K562 (cell line): ENCODE data around the gene B4GALNT2. TPM values are rescaled to one million over a fixed set of nuclear protein-coding genes. Genes with fewer than 3 reads are reported as not detected.

Experiments used
- BRF1 ChIP-seq: IDR thresholded peaks from 3 replicates; pipeline ENCODE4 v1.6.1; 2011; ENCODE audit warnings: borderline replicate concordance, mild to moderate bottlenecking; ENCODE audit not compliant: insufficient read length; ENCODE audit errors: extremely low read depth
- FOS ChIP-seq: IDR thresholded peaks from 3 replicates; pipeline ENCODE4 v1.6.1; 2011; ENCODE audit not compliant: insufficient read length; ENCODE audit errors: extremely low read depth
- GABPB2 ChIP-seq: fragments of 250-450 bp; sonication (Bioruptor Pico); conservative IDR thresholded peaks from 2 replicates; pipeline ENCODE4 v1.5.1; 2021; ENCODE audit warnings: mild to moderate bottlenecking
- HCFC1 ChIP-seq: IDR thresholded peaks from 2 replicates; pipeline ENCODE4 v1.6.1; 2012; ENCODE audit warnings: low read depth, low read length, improper control_type of control experiment
- HEY1 ChIP-seq: fragments of 250-450 bp; sonication (Bioruptor Pico); IDR thresholded peaks from 2 replicates; pipeline ENCODE4 v1.5.0; 2020; ENCODE audit warnings: mild to moderate bottlenecking, moderate library complexity, borderline replicate concordance
- KLF13 ChIP-seq: fragments of 450-650 bp; IDR thresholded peaks from 2 replicates; pipeline ENCODE4 v1.6.1; 2016; ENCODE audit warnings: missing genetic modification characterization, low read depth, mild to moderate bottlenecking, missing compliant biosample characterization, moderate library complexity, borderline replicate concordance
- MAFK ChIP-seq: IDR thresholded peaks from 2 replicates; pipeline ENCODE4 v1.6.1; 2011; ENCODE audit warnings: low read length, improper control_type of control experiment
- POU5F1 ChIP-seq: fragments of 150-350 bp; IDR thresholded peaks from 2 replicates; pipeline ENCODE4 v1.6.1; 2014; ENCODE audit warnings: borderline replicate concordance, low read length, low read depth, mild to moderate bottlenecking; ENCODE audit not compliant: partially characterized antibody
- REST ChIP-seq, 2 experiments: fragments of 450-650 bp; formaldehyde crosslinking in 1 of 2; IDR thresholded peaks; 2 replicates each; pipeline versions ENCODE4 v1.4.0 to v1.6.1; 2014 to 2020; ENCODE audit warnings: mild to moderate bottlenecking in 2 of 2, borderline replicate concordance in 1 of 2, low read depth in 1 of 2
- SMAD2 ChIP-seq: fragments of 150-350 bp; IDR thresholded peaks from 2 replicates; pipeline ENCODE4 v1.6.1; 2014; ENCODE audit warnings: low read depth, mild to moderate bottlenecking, low read length
- polyA plus RNA-seq, 8 experiments: library from polyadenylated mRNA; depleted of rRNA in 4 of 8; stranded (reverse) in 5 of 8; unstranded in 3 of 8; fragments of >200 nt; fragmentation: Nextera tagmentation in 2 of 8; fragmentation: Illumina TruSeq in 1 of 8; extraction: Ambion mirVana in 2 of 8; extraction: Trizol in 1 of 8; gene quantifications; 2 replicates each; pipeline versions ENCODE4 v1.2.1 to v1.2.3, GENCODE V29; 2011 to 2014; ENCODE audit warnings: inconsistent platforms in 1 of 8, missing spikeins in 1 of 8
- total RNA-seq, 7 experiments: library from RNA; depleted of rRNA in 6 of 7; stranded (reverse); fragments of >200 nt in 6 of 7; fragmentation: Illumina TruSeq in 2 of 7; extraction: Trizol in 2 of 7; gene quantifications; 2 replicates each; pipeline versions ENCODE4 v1.2.1 to v1.2.3, GENCODE V29; 2011 to 2021; ENCODE audit warnings: low replicate concordance in 1 of 7
- TF ChIP-seq, protein P1 (sequence below): fragments of 250-450 bp; sonication (Bioruptor Pico); IDR thresholded peaks from 2 replicates; pipeline ENCODE4 v1.5.1; 2021; ENCODE audit warnings: mild to moderate bottlenecking
- TF ChIP-seq, protein P2 (sequence below): IDR thresholded peaks from 2 replicates; pipeline ENCODE4 v1.6.1; 2012; ENCODE audit warnings: low read depth, low read length, improper control_type of control experiment, borderline replicate concordance
- TF ChIP-seq, protein P3 (sequence below): sonication (generic); formaldehyde crosslinking; IDR thresholded peaks from 2 replicates; pipeline ENCODE4 v1.8.1; 2022; ENCODE audit warnings: missing genetic modification reagents

B4GALNT2 gene
- total and polyA plus RNA-seq, 9 of the 15 experiments (the other 6 are each of a cell fraction or from before 2014, with no cell fraction given), result not detected

DNA sequence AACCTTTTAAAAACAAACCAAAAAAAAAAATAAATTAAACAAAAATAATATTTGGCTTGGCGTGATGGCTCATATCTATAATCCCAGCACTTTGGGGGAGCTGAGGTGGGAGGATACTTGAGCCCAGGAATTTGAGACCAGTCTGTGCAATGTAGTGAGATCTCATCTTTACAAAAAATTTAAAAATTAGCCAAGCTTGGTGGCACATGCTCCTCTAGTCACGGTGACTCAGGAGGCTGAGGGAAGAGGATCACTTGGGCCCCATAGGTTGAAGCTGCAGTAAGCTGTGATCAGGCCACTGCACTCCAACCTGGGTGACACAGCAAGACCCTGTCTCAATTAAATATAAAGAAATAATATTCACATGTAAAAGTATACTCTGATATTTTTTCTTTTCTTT is 65.6 kb downstream of the B4GALNT2 start (continued):
- no peak for TF ChIP-seq REST (IDR thresholded peaks at IDR 0.05; ENCODE audit: borderline replicate concordance)
- no peak for TF ChIP-seq REST (CRISPR knock-in tag; IDR thresholded peaks at IDR 0.05; ENCODE audit: low read depth)
- no peak for TF ChIP-seq FOS
- TF ChIP-seq KLF13 (tag), result no peak
- TF ChIP-seq BRF1, result no peak
- TF ChIP-seq HCFC1, result no peak
- no peak for TF ChIP-seq HEY1 (CRISPR knock-in tag)
- TF ChIP-seq, protein P1, sequence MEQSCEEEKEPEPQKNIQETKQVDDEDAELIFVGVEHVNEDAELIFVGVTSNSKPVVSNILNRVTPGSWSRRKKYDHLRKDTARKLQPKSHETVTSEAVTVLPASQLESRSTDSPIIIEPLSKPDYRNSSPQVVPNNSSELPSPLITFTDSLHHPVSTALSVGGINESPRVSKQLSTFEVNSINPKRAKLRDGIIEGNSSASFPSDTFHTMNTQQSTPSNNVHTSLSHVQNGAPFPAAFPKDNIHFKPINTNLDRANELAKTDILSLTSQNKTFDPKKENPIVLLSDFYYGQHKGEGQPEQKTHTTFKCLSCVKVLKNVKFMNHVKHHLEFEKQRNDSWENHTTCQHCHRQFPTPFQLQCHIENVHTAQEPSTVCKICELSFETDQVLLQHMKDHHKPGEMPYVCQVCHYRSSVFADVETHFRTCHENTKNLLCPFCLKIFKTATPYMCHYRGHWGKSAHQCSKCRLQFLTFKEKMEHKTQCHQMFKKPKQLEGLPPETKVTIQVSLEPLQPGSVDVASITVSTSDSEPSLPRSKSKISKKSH, result no peak
- TF ChIP-seq MAFK, result peak; percentile 12; the same call in 1 of the 2 replicates
- TF ChIP-seq GABPB2, result no peak
- TF ChIP-seq, protein P2, sequence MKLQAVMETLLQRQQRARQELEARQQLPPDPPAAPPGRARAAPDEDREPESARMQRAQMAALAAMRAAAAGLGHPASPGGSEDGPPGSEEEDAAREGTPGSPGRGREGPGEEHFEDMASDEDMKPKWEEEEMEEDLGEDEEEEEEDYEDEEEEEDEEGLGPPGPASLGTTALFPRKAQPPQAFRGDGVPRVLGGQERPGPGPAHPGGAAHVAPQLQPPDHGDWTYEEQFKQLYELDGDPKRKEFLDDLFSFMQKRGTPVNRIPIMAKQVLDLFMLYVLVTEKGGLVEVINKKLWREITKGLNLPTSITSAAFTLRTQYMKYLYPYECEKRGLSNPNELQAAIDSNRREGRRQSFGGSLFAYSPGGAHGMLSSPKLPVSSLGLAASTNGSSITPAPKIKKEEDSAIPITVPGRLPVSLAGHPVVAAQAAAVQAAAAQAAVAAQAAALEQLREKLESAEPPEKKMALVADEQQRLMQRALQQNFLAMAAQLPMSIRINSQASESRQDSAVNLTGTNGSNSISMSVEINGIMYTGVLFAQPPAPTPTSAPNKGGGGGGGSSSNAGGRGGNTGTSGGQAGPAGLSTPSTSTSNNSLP, result no peak
- TF ChIP-seq, protein P3, sequence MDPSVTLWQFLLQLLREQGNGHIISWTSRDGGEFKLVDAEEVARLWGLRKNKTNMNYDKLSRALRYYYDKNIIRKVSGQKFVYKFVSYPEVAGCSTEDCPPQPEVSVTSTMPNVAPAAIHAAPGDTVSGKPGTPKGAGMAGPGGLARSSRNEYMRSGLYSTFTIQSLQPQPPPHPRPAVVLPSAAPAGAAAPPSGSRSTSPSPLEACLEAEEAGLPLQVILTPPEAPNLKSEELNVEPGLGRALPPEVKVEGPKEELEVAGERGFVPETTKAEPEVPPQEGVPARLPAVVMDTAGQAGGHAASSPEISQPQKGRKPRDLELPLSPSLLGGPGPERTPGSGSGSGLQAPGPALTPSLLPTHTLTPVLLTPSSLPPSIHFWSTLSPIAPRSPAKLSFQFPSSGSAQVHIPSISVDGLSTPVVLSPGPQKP, result no peak
- no peak for TF ChIP-seq SMAD2
- TF ChIP-seq POU5F1, result no peak
